HCT116 (cell line): ENCODE measurements around the gene DTNBP1. TPM values are rescaled to one million over a fixed set of nuclear protein-coding genes. Genes with fewer than 3 reads are reported as not detected.

Experiments used
- ATAC-seq: fragments of 200-7000 bp; cut with Tn5 transposase; 2 replicates; pipeline ENCODE4 v1.9.1; 2020; ENCODE audit warnings: mild to moderate bottlenecking, moderate library complexity
- BruUV-seq: library from RNA; stranded (reverse); fragments of 400-500 nt; replicated peaks from 2 replicates; lab custom pipeline; 2021; lab: Mats Ljungman, UMichigan
- CTCF ChIA-PET: fragments of 300-600 bp; sonication (Branson Sonifier 250); formaldehyde crosslinking; loops from one replicate; lab custom pipeline; 2021; ENCODE audit warnings: antibody characterized with exemption; lab: Charles Lee
- POLR2A ChIA-PET: fragments of 300-600, 350-600 bp; sonication (Branson Sonifier 250); formaldehyde crosslinking; loops from one replicate; lab custom pipeline; 2021; ENCODE audit warnings: antibody characterized with exemption; lab: Charles Lee
- RAD21 ChIA-PET, 2 experiments: fragments of 300-600 bp; sonication (Branson Sonifier 250); formaldehyde crosslinking; loops; one replicate each; lab custom pipeline; 2023; ENCODE audit warnings: low total read pairs in 2 of 2; ENCODE audit not compliant: uncharacterized antibody in 2 of 2, unreplicated experiment in 2 of 2, low non-redundant PET in 1 of 2; lab: Charles Lee
- DNase-seq: peaks from one replicate; pipeline ENCODE4 v3.0.0-alpha.2; 2010; ENCODE audit warnings: low read depth, low spot score
- H2AFZ ChIP-seq: fragments of 200-600 bp; shearing (Covaris generic), sonication (generic); 2 replicates; pipeline ENCODE4 v1.6.1; 2017; ENCODE audit warnings: low read depth, mixed run types, mixed read lengths, antibody characterized with exemption, low read length; ENCODE audit not compliant: poor library complexity, severe bottlenecking
- H3K27ac ChIP-seq: 2 replicates; pipeline ENCODE4 v1.5.1; 2012; ENCODE audit warnings: low read depth, low read length
- H3K27me3 ChIP-seq: fragments of 200-600 bp; sonication (generic); 2 replicates; pipeline ENCODE4 v1.6.1; 2016; ENCODE audit warnings: mixed run types, low read length, mixed read lengths; ENCODE audit not compliant: insufficient read depth
- H3K36me3 ChIP-seq, 2 experiments: fragments of 200-500 bp in 1 of 2; fragments of 200-600 bp in 1 of 2; sonication (Bioruptor generic) in 1 of 2; sonication (generic) in 1 of 2; 2 replicates each; pipeline versions ENCODE4 v1.5.1 to v1.6.1; 2014 to 2016; ENCODE audit warnings: low read length in 2 of 2, inconsistent platforms in 1 of 2, mixed read lengths in 1 of 2, mixed run types in 1 of 2; ENCODE audit not compliant: insufficient read depth in 2 of 2, control insufficient read depth in 1 of 2
- H3K4me1 ChIP-seq, 2 experiments: fragments of 200-600 bp in 1 of 2; sonication (generic) in 1 of 2; 2 replicates each; pipeline versions ENCODE4 v1.5.1 to v1.6.1; 2012 to 2017; ENCODE audit warnings: low read length in 2 of 2, inconsistent platforms in 1 of 2, mild to moderate bottlenecking in 1 of 2, mixed read lengths in 1 of 2, mixed run types in 1 of 2, moderate library complexity in 1 of 2; ENCODE audit not compliant: insufficient read depth in 2 of 2, control insufficient read depth in 1 of 2
- H3K4me2 ChIP-seq: fragments of 200-600 bp; sonication (generic); 2 replicates; pipeline ENCODE4 v1.6.1; 2017; ENCODE audit warnings: mixed run types, low read length, mixed read lengths
- H3K4me3 ChIP-seq, 2 experiments: fragments of 200-600 bp in 1 of 2; sonication (generic) in 1 of 2; replicated peaks in 1 of 2; 2 replicates each; pipeline ENCODE4 v1.5.1; 2011 to 2016; ENCODE audit warnings: low read length in 2 of 2, control low read depth in 1 of 2, low read depth in 1 of 2, mild to moderate bottlenecking in 1 of 2, mixed read lengths in 1 of 2, mixed run types in 1 of 2
- H3K79me2 ChIP-seq: fragments of 200-600 bp; sonication (generic); 2 replicates; pipeline ENCODE4 v1.6.1; 2017; ENCODE audit warnings: mild to moderate bottlenecking, mixed run types, low read length, moderate library complexity, mixed read lengths; ENCODE audit not compliant: insufficient read depth
- H3K9ac ChIP-seq: fragments of 200-600 bp; sonication (generic); 2 replicates; pipeline ENCODE4 v1.6.1; 2016; ENCODE audit warnings: low read length, mixed read lengths
- H3K9me2 ChIP-seq: fragments of 200-600 bp; sonication (generic), shearing (Covaris generic); 2 replicates; pipeline ENCODE4 v1.6.1; 2017; ENCODE audit warnings: mixed run types, mild to moderate bottlenecking, moderate library complexity; ENCODE audit not compliant: insufficient read depth
- H3K9me3 ChIP-seq, 2 experiments: fragments of 200-500 bp in 1 of 2; fragments of 200-600 bp in 1 of 2; sonication (Bioruptor generic) in 1 of 2; sonication (generic) in 1 of 2; 2 replicates each; pipeline ENCODE4 v1.6.1; 2014 to 2017; ENCODE audit warnings: low read length in 2 of 2, mixed read lengths in 2 of 2, inconsistent platforms in 1 of 2, low read depth in 1 of 2, mild to moderate bottlenecking in 1 of 2, mixed run types in 1 of 2, moderate library complexity in 1 of 2; ENCODE audit not compliant: control insufficient read depth in 1 of 2, insufficient read depth in 1 of 2
- H4K20me1 ChIP-seq: fragments of 200-600 bp; sonication (generic), shearing (Covaris generic); 2 replicates; pipeline ENCODE4 v1.6.1; 2017; ENCODE audit warnings: mixed run types, mild to moderate bottlenecking, moderate library complexity; ENCODE audit not compliant: insufficient read depth
- EGR1 ChIP-seq: IDR thresholded peaks from 2 replicates; pipeline ENCODE4 v1.6.1; 2012; ENCODE audit warnings: low read depth
- ELF1 ChIP-seq: IDR thresholded peaks from 2 replicates; pipeline ENCODE4 v1.6.1; 2012; ENCODE audit warnings: low read depth, borderline replicate concordance
- EZH2 ChIP-seq: fragments of 200-600 bp; sonication (generic); IDR thresholded peaks from 2 replicates; pipeline ENCODE4 v1.6.1; 2017; ENCODE audit warnings: antibody characterized with exemption, mixed run types
- JUND ChIP-seq: IDR thresholded peaks from 2 replicates; pipeline ENCODE4 v1.6.1; 2012
- POLR2A ChIP-seq: IDR thresholded peaks from 2 replicates; pipeline ENCODE4 v1.7.0; 2011; ENCODE audit warnings: borderline replicate concordance; ENCODE audit not compliant: insufficient read depth, insufficient read length; ENCODE audit errors: extremely low read depth
- SIN3A ChIP-seq: IDR thresholded peaks from 2 replicates; pipeline ENCODE4 v1.6.1; 2012; ENCODE audit warnings: low read depth
- SRF ChIP-seq: IDR thresholded peaks from 2 replicates; pipeline ENCODE4 v1.6.1; 2012; ENCODE audit warnings: low read depth
- TCF7L2 ChIP-seq: IDR thresholded peaks from 2 replicates; pipeline ENCODE4 v1.7.0; 2011; ENCODE audit warnings: borderline replicate concordance, inconsistent platforms; ENCODE audit not compliant: insufficient read depth, insufficient read length; ENCODE audit errors: extremely low read depth
- YY1 ChIP-seq: IDR thresholded peaks from 2 replicates; pipeline ENCODE4 v1.6.1; 2011; ENCODE audit warnings: low read length, low read depth, moderate library complexity, mild to moderate bottlenecking; ENCODE audit not compliant: insufficient replicate concordance; ENCODE audit errors: extremely low read depth
- ZFX ChIP-seq: fragments of 450-650 bp; IDR thresholded peaks from 2 replicates; pipeline ENCODE4 v1.6.1; 2017
- intact Hi-C: fragments of 100-400 bp; cut with micrococcal nuclease; formaldehyde crosslinking; loops from 2 replicates; pipeline ENCODE4 v1.10.0; 2022
- total RNA-seq: library from RNA; stranded (reverse); gene quantifications from one replicate; pipeline ENCODE4 v1.2.1, GENCODE V29; 2021; ENCODE audit not compliant: unreplicated experiment
- TF ChIP-seq, protein P1 (sequence below): IDR thresholded peaks from 2 replicates; pipeline ENCODE4 v1.6.1; 2011; ENCODE audit warnings: mild to moderate bottlenecking, low read length, moderate library complexity; ENCODE audit not compliant: insufficient replicate concordance; ENCODE audit errors: extremely low read depth

Gene DTNBP1
- total RNA-seq, 1 experiment from 2014 or later = 16.7 TPM

DNA sequence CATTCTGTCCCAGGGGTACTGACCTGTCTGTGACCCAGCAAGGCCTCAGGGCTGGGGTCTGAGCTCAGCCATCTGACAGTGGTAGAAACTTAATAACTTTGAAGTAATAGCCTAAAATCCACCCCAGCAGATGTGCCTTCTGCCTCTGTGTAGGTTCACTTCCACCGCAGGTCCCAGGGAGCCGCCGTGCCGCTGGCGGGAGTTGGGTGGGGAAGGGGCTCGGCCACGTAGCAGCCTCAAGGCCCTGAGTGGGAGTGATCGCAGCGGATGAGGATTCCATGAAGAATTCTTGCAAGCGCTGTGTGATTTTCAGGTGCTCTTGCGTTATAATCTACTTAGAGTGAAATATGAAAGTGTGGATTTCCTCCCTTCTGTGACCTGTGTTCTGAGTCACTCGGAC lies 163.7 kb downstream of the DTNBP1 start:
- Histone ChIP-seq H3K9me3 (no peaks in the 10 kb centered on the region), H3K9me2 (no peaks in the 10 kb centered on the region), H3K4me1 (peaks cover 0 to 5% of the 10 kb centered on the region in 2 experiments; a peak in 1 of 4 replicates), H3K9ac (no peak overlapping the region), H4K20me1 (no peaks in the 10 kb centered on the region), H3K4me2 (no peak overlapping the region), H3K79me2 (no peaks in the 10 kb centered on the region), H2AFZ (no peak overlapping the region), H3K4me3 (no peak overlapping the region), H3K36me3 (peaks cover 0 to 3% of the 10 kb centered on the region in 2 experiments; a peak in 1 of 4 replicates), H3K27me3 (no peaks in the 10 kb centered on the region), H3K27ac (no peak overlapping the region)
- ChIA-PET POLR2A (no interaction called here), CTCF (no interaction called here), RAD21 (no interaction called here)
- intact Hi-C loops = no loop called here
- DNase-seq (no peak), ATAC-seq (no peak)
- no peak for TF ChIP-seq EZH2
- TF ChIP-seq SIN3A = no peak
- TF ChIP-seq TCF7L2 = no peak
- TF ChIP-seq, protein P1, sequence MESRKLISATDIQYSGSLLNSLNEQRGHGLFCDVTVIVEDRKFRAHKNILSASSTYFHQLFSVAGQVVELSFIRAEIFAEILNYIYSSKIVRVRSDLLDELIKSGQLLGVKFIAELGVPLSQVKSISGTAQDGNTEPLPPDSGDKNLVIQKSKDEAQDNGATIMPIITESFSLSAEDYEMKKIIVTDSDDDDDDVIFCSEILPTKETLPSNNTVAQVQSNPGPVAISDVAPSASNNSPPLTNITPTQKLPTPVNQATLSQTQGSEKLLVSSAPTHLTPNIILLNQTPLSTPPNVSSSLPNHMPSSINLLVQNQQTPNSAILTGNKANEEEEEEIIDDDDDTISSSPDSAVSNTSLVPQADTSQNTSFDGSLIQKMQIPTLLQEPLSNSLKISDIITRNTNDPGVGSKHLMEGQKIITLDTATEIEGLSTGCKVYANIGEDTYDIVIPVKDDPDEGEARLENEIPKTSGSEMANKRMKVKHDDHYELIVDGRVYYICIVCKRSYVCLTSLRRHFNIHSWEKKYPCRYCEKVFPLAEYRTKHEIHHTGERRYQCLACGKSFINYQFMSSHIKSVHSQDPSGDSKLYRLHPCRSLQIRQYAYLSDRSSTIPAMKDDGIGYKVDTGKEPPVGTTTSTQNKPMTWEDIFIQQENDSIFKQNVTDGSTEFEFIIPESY = no peak
- TF ChIP-seq YY1 = no peak
- TF ChIP-seq EGR1 = no peak
- no peak for TF ChIP-seq ZFX
- TF ChIP-seq ELF1 = no peak
- no TSS peak for BruUV-seq

DNA sequence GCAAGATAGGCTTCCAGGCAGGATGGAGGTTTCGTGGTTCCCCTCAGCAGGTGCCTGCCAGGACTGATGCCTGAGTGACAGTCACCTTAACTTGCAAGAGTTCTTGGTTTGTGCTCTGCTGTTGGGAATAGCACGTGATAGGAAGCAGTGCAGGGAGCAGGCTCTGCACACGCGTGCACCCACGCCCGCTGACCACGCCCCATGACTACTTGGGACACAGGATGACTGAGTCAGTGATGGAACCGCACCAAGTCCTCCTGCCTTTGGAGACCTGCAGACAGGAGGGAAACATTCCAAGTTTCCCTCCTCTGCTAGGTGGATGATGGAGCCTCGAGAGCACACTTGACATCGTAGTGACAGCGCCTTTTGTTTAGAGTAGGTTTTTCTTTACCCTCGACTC lies 164.2 kb downstream of the DTNBP1 start:
- Histone ChIP-seq H3K9me3 (no peaks in the 10 kb centered on the region), H3K4me3 (no peak overlapping the region), H3K27me3 (no peaks in the 10 kb centered on the region), H3K36me3 (peaks cover 0 to 3% of the 10 kb centered on the region in 2 experiments; a peak in 1 of 4 replicates), H3K9ac (no peak overlapping the region), H3K9me2 (no peaks in the 10 kb centered on the region), H2AFZ (no peak overlapping the region), H3K79me2 (no peaks in the 10 kb centered on the region), H3K27ac (no peak overlapping the region), H3K4me2 (no peak overlapping the region), H3K4me1 (peaks cover 0 to 5% of the 10 kb centered on the region in 2 experiments; a peak in 1 of 4 replicates), H4K20me1 (no peaks in the 10 kb centered on the region)
- intact Hi-C loops = no loop called here
- ChIA-PET POLR2A (no interaction called here), RAD21 (no interaction called here), CTCF (no interaction called here)
- BruUV-seq = no TSS peak
- TF ChIP-seq SRF = no peak
- no peak for TF ChIP-seq ELF1
- no peak for TF ChIP-seq EGR1
- TF ChIP-seq JUND = no peak
- no peak for TF ChIP-seq POLR2A
- no peak for TF ChIP-seq TCF7L2
- TF ChIP-seq SIN3A = no peak
- no peak for DNase-seq
- ATAC-seq = no peak; the same call in 1 of the 2 replicates
